Activated T-helper 1 cell treated with anti-CD3 and anti-CD28 coated beads, Interleukin-12 subunit alpha, Interleukin-12 subunit beta, Interleukin-2, Interleukin-4 antibody, amounts not matched to agents 30 ng/mL and 10 ng/mL and 1 ng/mL, durations not matched to agents 14 hours and 24 hours and 36 hours (primary cell): ENCODE results near the gene SLC37A4. TPM values are rescaled to one million over a fixed set of nuclear protein-coding genes. Genes with fewer than 3 reads are reported as not detected.

Experiments used
- DNase-seq: peaks from one replicate; pipeline ENCODE4 v3.0.0; 2021; ENCODE audit warnings: low spot score
- H3K27ac Mint-ChIP-seq: one replicate; pipeline ENCODE4 v1.8.0; 2021; ENCODE audit warnings: mild to moderate bottlenecking, mixed read lengths
- H3K27me3 Mint-ChIP-seq: one replicate; pipeline ENCODE4 v1.8.0; 2022; ENCODE audit warnings: mild to moderate bottlenecking, moderate library complexity, mixed read lengths; ENCODE audit not compliant: insufficient read depth
- H3K36me3 Mint-ChIP-seq: one replicate; pipeline ENCODE4 v1.8.0; 2021; ENCODE audit warnings: low read depth, mixed read lengths
- H3K4me1 Mint-ChIP-seq: one replicate; pipeline ENCODE4 v1.8.0; 2021; ENCODE audit warnings: low read depth, mixed read lengths
- H3K4me3 Mint-ChIP-seq: one replicate; pipeline ENCODE4 v1.8.0; 2021; ENCODE audit warnings: mild to moderate bottlenecking, moderate library complexity, mixed read lengths
- H3K9me3 Mint-ChIP-seq: one replicate; pipeline ENCODE4 v1.8.0; 2021; ENCODE audit warnings: mixed read lengths
- intact Hi-C: fragments of 100-400 bp; cut with micrococcal nuclease; formaldehyde crosslinking; loops from one replicate; pipeline ENCODE4 v1.15.1; 2024
- total RNA-seq: library from RNA; stranded (reverse); gene quantifications from 2 replicates; pipeline ENCODE4 v1.2.3, GENCODE V29; 2022

Gene SLC37A4
- total RNA-seq, 1 donor from 2014 or later, result 28.7 TPM

DNA sequence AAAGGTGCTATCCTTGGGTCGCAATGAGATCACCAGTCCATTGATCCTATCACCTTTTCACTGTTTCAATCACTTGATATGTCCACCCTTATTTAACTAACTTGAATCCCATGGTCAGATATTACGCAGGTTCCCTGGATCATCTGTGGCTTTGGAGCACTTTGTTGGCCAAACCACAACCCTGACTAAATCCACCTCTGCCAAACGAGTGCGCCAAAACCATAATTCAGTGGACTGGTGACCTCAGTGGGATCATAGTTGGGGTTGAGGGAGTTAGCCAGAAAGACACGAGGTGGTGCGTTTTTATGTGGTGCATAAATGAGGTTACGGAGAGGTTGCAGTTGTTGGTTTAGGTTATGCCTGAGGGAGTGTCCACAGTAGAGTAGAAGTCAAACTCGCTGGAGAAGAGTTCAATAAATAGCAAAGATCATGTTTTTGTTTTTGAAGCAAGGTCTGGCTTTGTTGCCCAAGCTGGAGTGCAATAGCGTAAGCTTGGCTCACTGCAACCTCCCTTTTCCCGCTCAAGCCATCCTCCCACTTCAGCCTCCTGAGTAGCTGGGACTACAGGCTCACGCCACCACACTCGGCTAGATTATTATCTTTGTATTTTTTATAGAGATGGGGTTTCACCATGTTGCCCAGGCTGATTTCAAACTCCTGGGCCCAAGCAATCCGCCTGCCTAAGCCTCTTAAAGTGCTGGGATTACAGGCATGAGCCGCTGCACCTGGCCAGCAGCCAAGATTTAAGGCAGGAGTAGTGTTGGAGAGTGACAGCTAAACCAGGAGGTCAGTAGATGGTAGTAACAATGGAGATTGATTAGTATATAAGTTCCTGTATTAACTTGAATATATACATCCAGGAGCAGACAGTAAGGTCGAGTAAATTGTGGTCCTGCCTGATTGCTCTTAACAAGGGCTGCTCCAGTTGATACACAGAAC is 54.6 kb downstream of the SLC37A4 start:
- Mint-ChIP-seq H3K4me1 (no peaks in the 10 kb centered on the region), H3K27me3 (peaks cover 15% of the 10 kb centered on the region), H3K9me3 (no peaks in the 10 kb centered on the region), H3K4me3 (no peak overlapping the region), H3K36me3 (no peaks in the 10 kb centered on the region), H3K27ac (no peak overlapping the region)
- no peak for DNase-seq
- intact Hi-C loops, result no loop called here

Other genes with a start within 250 kb of the SLC37A4 start
- 110 and 112 TPM in 2 replicates for gene DDX6, start 239.7 kb downstream of the SLC37A4 start, total RNA-seq
- gene CXCR5, start 147.0 kb downstream of the SLC37A4 start, total RNA-seq, result 5.1 and 5.5 TPM in 2 replicates
- gene BCL9L, start 105.0 kb downstream of the SLC37A4 start, total RNA-seq, result 27.3 and 32.4 TPM in 2 replicates
- gene UPK2, start 74.6 kb downstream of the SLC37A4 start, total RNA-seq, result not detected in 2 replicates
- not detected in 2 replicates for gene FOXR1, start 59.1 kb downstream of the SLC37A4 start, total RNA-seq
- gene CENATAC, start 32.7 kb downstream of the SLC37A4 start, total RNA-seq, result 50.1 and 53.6 TPM in 2 replicates
- gene RPS25, start 12.5 kb downstream of the SLC37A4 start, total RNA-seq, result 1,440 and 1,455 TPM in 2 replicates
- gene TRAPPC4, start 12.1 kb downstream of the SLC37A4 start, total RNA-seq, result 141 and 142 TPM in 2 replicates
- 216 and 219 TPM in 2 replicates for gene HYOU1, start 26.3 kb upstream of the SLC37A4 start, total RNA-seq
- 23.5 and 24.0 TPM in 2 replicates for gene VPS11, start 36.9 kb upstream of the SLC37A4 start, total RNA-seq
- 55.0 and 55.6 TPM in 2 replicates for gene HMBS, start 54.0 kb upstream of the SLC37A4 start, total RNA-seq
- 81.8 and 84.4 TPM in 2 replicates for gene DPAGT1, start 71.0 kb upstream of the SLC37A4 start, total RNA-seq
- 35.7 and 38.2 TPM in 2 replicates for gene C2CD2L, start 76.5 kb upstream of the SLC37A4 start, total RNA-seq
- 31.2 and 35.2 TPM in 2 replicates for gene HINFP, start 90.7 kb upstream of the SLC37A4 start, total RNA-seq
- 0.07 TPM in 1 of 2 replicates, not detected in the other for gene ABCG4, start 118.2 kb upstream of the SLC37A4 start, total RNA-seq
- gene NLRX1, start 137.8 kb upstream of the SLC37A4 start, total RNA-seq, result 24.1 and 29.5 TPM in 2 replicates
- 0.56 TPM in 1 of 2 replicates, not detected in the other for gene NHERF4, start 154.6 kb upstream of the SLC37A4 start, total RNA-seq
- 38.1 and 39.9 TPM in 2 replicates for gene CBL, start 175.5 kb upstream of the SLC37A4 start, total RNA-seq